GM19372 (cell line): ENCODE results near the gene MACF1.

Experiments used
- ATAC-seq: cut with Tn5 transposase; IDR thresholded peaks from one replicate; pipeline ENCODE4 v1.9.1; 2021; ENCODE audit warnings: mild to moderate bottlenecking, low read depth, moderate library complexity; ENCODE audit not compliant: unreplicated experiment

Gene MACF1

GRCh38 chr1:39386997-39387396 is 182.5 kb downstream of the MACF1 start:
- ATAC-seq = no peak

- ATAC-seq = no peak
Observed at GRCh38 chr1:39387452-39387851, 183.0 kb downstream of the MACF1 start.

GRCh38 chr1:39391691-39392679 is 187.5 kb downstream of the MACF1 start:
- no peak for ATAC-seq

- ATAC-seq = no peak
Observed at GRCh38 chr1:39392851-39393573, 188.5 kb downstream of the MACF1 start.

- ATAC-seq = no peak
Observed at GRCh38 chr1:39393645-39394044, 189.2 kb downstream of the MACF1 start.

- ATAC-seq = no peak
Observed at GRCh38 chr1:39394059-39394458, 189.6 kb downstream of the MACF1 start.

GRCh38 chr1:39394598-39394997 is 190.1 kb downstream of the MACF1 start:
- no peak for ATAC-seq

GRCh38 chr1:39395357-39395831 is 190.9 kb downstream of the MACF1 start:
- no peak for ATAC-seq

- ATAC-seq = no peak
Observed at GRCh38 chr1:39396671-39397070, 192.2 kb downstream of the MACF1 start.

GRCh38 chr1:39397487-39397886 is 193.0 kb downstream of the MACF1 start:
- ATAC-seq = no peak

GRCh38 chr1:39398278-39399021 is 194.0 kb downstream of the MACF1 start:
- no peak for ATAC-seq

- no peak for ATAC-seq
Observed at GRCh38 chr1:39401106-39401505, 196.6 kb downstream of the MACF1 start.

- no peak for ATAC-seq
Observed at GRCh38 chr1:39404876-39405275, 200.4 kb downstream of the MACF1 start.

- ATAC-seq = no peak
Observed at GRCh38 chr1:39405358-39405757, 200.9 kb downstream of the MACF1 start.

GRCh38 chr1:39406533-39407450 is 202.3 kb downstream of the MACF1 start:
- ATAC-seq = no peak

GRCh38 chr1:39407510-39407895 is 203.0 kb downstream of the MACF1 start:
- no peak for ATAC-seq

- peak; percentile 15 for ATAC-seq
Observed at GRCh38 chr1:39407896-39408640, 203.6 kb downstream of the MACF1 start.

GRCh38 chr1:39408641-39409054 is 204.2 kb downstream of the MACF1 start:
- ATAC-seq = peak; percentile 61
